Gastroesophageal sphincter (tissue), 3 donors: ENCODE results near the gene TMEM154.

Experiments
- CTCF ChIP-seq, 4 experiments: fragments of 200-600 bp in 2 of 4; fragments of 450-650 bp in 2 of 4; sonication (generic) in 1 of 4; IDR thresholded peaks; one replicate each; pipeline ENCODE4 v1.5.1; 2017 to 2019; ENCODE audit warnings: antibody characterized with exemption in 4 of 4, mild to moderate bottlenecking in 2 of 4, moderate library complexity in 2 of 4
- EP300 ChIP-seq: sonication (generic); formaldehyde crosslinking; IDR thresholded peaks from one replicate; pipeline ENCODE4 v1.6.1; 2017; ENCODE audit warnings: antibody characterized with exemption, mild to moderate bottlenecking
- POLR2A ChIP-seq, 2 donors: fragments of 450-650 bp; IDR thresholded peaks; one replicate each; pipeline ENCODE4 v1.6.1; 2017; ENCODE audit warnings: antibody characterized with exemption in 2 of 2, mild to moderate bottlenecking in 2 of 2, moderate library complexity in 1 of 2
- POLR2AphosphoS5 ChIP-seq: sonication (generic); formaldehyde crosslinking; IDR thresholded peaks from one replicate; pipeline ENCODE4 v1.6.1; 2017; ENCODE audit warnings: antibody characterized with exemption

DNA sequence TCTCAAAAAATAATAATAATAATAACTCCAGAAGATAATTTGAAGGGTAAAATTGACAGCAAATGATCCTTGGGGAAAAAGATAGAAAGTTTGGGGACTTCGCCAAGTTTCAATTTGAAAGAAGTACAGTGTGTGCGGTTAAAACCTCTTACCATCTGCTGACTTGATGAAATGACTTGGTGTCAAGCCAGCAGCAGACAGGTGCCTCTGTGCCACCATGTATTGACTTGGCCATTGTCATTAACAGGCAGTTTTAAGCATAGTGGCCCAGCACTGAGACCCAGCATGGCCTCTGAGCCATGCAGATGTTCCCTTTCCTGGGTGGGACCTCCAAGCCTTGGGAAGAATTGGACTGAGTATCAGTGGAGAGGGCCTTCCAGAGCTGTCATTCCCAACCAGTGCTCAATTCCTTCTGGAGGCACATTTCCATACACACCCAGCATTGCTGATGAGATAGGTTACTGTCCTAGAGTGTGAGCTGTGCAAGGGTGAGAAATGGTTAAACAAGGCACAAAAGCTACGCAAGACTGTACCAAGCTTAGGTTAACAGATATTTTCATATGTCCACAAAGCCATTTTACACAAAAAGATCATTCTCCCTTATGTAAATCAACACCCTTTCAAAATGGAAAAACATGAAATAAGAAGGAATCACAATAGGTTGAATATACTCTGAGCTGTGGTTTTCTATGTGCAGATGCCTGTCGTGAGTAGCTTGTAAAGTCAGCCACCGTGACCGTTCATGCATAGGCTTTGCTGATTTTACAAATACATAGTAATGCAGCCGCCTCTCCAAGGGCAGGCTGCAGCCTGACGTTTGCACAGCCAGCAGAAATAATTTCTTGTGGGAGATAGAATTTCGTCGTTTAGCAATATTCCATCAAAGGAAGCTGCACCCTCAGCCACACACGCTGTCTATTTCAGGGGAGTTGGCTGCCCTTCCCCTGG lies 84.5 kb downstream of the TMEM154 start:
- TF ChIP-seq POLR2A (IDR thresholded peaks at IDR 0.05) (no peak), CTCF (IDR thresholded peaks at IDR 0.05) (no peak), POLR2AphosphoS5 (no peak), EP300 (no peak)
